Testis (tissue), 3 donors: ENCODE data around the gene BRD2. TPM values are rescaled to one million over a fixed set of nuclear protein-coding genes. Genes with fewer than 3 reads are reported as not detected.
"Not testable (repeated sequence)": the region's sequence is repeated elsewhere in the genome, so short reads cannot be mapped to it uniquely, and the experiment has no call there.

Experiments used
- DNase-seq: peaks from one replicate; pipeline ENCODE4 v3.0.0-alpha.2; 2019
- H3K27ac ChIP-seq, 2 donors: fragments of 200-600 bp; sonication (generic); one replicate each; pipeline ENCODE4 v1.5.1; 2019
- H3K27me3 ChIP-seq: fragments of 200-600 bp; sonication (generic); one replicate; pipeline ENCODE4 v1.5.1; 2019
- H3K36me3 ChIP-seq: fragments of 200-600 bp; sonication (generic); one replicate; pipeline ENCODE4 v1.5.1; 2017; ENCODE audit warnings: low read depth; ENCODE audit errors: missing control alignments
- H3K4me1 ChIP-seq: fragments of 200-600 bp; sonication (generic); one replicate; pipeline ENCODE4 v1.5.1; 2019
- H3K4me3 ChIP-seq, 2 donors: fragments of 200-600 bp; sonication (generic); one replicate each; pipeline ENCODE4 v1.5.1; 2017 to 2019
- H3K9me3 ChIP-seq: fragments of 200-600 bp; sonication (generic); one replicate; pipeline ENCODE4 v1.5.1; 2017
- CTCF ChIP-seq, 3 experiments: fragments of 450-650 bp in 2 of 3; fragments of 200-600 bp in 1 of 3; sonication (generic) in 1 of 3; IDR thresholded peaks; one replicate each; pipeline ENCODE4 v1.5.1; 2016 to 2019; ENCODE audit warnings: antibody characterized with exemption in 3 of 3, mild to moderate bottlenecking in 2 of 3, moderate library complexity in 1 of 3
- POLR2A ChIP-seq: fragments of 450-650 bp; IDR thresholded peaks from one replicate; pipeline ENCODE4 v1.6.1; 2017; ENCODE audit warnings: antibody characterized with exemption, mild to moderate bottlenecking, moderate library complexity
- WGBS, 2 donors: methylation state at CpG; one replicate each; pipeline ENCODE4 v1.1.5; 2018; 5-methylcytosine and 5-hydroxymethylcytosine counted together
- intact Hi-C: fragments of 100-400 bp; cut with DNase I; formaldehyde crosslinking; loops from one replicate; pipeline ENCODE4 v1.15.1; 2023; ENCODE audit warnings: low total_unique reads
- polyA plus RNA-seq: library from polyadenylated mRNA; stranded (reverse); fragments of 350-450 nt; fragmentation: Illumina TruSeq; extraction: RNeasy Lipid Tissue Mini Kit (QIAGEN cat#74804); gene quantifications from one replicate; pipeline ENCODE4 v1.2.3, GENCODE V29; 2014; ENCODE audit warnings: low read depth, low replicate concordance; ENCODE audit not compliant: insufficient read depth
- total RNA-seq, 2 donors: library from RNA; depleted of rRNA; stranded (reverse); fragments of >200 nt; gene quantifications; one replicate each; pipeline ENCODE4 v1.2.3, GENCODE V29; 2016

BRD2 gene
- total and polyA plus RNA-seq, 3 donors from 2014 or later: 299 to 334 (median 312) TPM

- Histone ChIP-seq H3K36me3 (no peaks in the 10 kb centered on the region), H3K27me3 (no peaks in the 10 kb centered on the region), H3K4me3 (no peak overlapping the region), H3K9me3 (no peaks in the 10 kb centered on the region), H3K27ac (no peak overlapping the region), H3K4me1 (peaks cover 3% of the 10 kb centered on the region)
- 78 to 85% methylated on average over 8 of the region's 8 CpGs for WGBS, 2 donors
- DNase-seq: no peak
- TF ChIP-seq CTCF (IDR thresholded peaks at IDR 0.05) (no peak), POLR2A (no peak)
- intact Hi-C loops: loop anchor here (10.0 kb wide), 1 partner anchor 48 kb away; no protein-coding TSS in a partner anchor
Observed at GRCh38 chr6:32937230-32937633, 31.2 kb upstream of the BRD2 start.

- no peaks in the 10 kb centered on the region for H3K36me3 ChIP-seq
- no peak overlapping the region for H3K4me3 ChIP-seq
- TF ChIP-seq CTCF (IDR thresholded peaks at IDR 0.05): no peak
- TF ChIP-seq POLR2A: no peak
- WGBS, 2 donors: 85 to 92% methylated on average over 7 of the region's 7 CpGs
- H3K27ac ChIP-seq: no peak overlapping the region
- no peaks in the 10 kb centered on the region for H3K9me3 ChIP-seq
- no peak for DNase-seq
- no peaks in the 10 kb centered on the region for H3K27me3 ChIP-seq
- intact Hi-C loops: loop anchor here (10.0 kb wide), 1 partner anchor 46 kb away; no protein-coding TSS in a partner anchor
- peaks cover 3% of the 10 kb centered on the region for H3K4me1 ChIP-seq
Observed at GRCh38 chr6:32938494-32938893, 29.9 kb upstream of the BRD2 start.

GRCh38 chr6:32940656-32941213, 27.7 kb upstream of the BRD2 start, which contains the start of gene HLA-DMB:
HLA-DMB (minus strand) TSS chr6:32941028; CDS start chr6:32940807, 221 bp downstream.
- H3K9me3 ChIP-seq: no peaks in the 10 kb centered on the region
- WGBS, 2 donors: 26 to 50% methylated on average over 5 to 8 of the region's 9 CpGs
- H3K27me3 ChIP-seq: no peaks in the 10 kb centered on the region
- no peaks in the 10 kb centered on the region for H3K36me3 ChIP-seq
- TF ChIP-seq CTCF (IDR thresholded peaks at IDR 0.05) (no peak), POLR2A (no peak)
- DNase-seq: peak; percentile 65
- H3K4me1 ChIP-seq: peaks cover 3% of the 10 kb centered on the region
- intact Hi-C loops: no loop called here
- H3K4me3 ChIP-seq: peak within 1 kb of the TSS; percentile 15 to 23
- H3K27ac ChIP-seq: peak within 1 kb of the TSS; percentile 9 to 70

GRCh38 chr6:32941214-32941768, 27.1 kb upstream of the BRD2 start:
- H3K4me1 ChIP-seq: peaks cover 3% of the 10 kb centered on the region
- no peaks in the 10 kb centered on the region for H3K27me3 ChIP-seq
- whole genome bisulfite sequencing, 2 donors: 64 to 71% methylated on average over 7 of the region's 7 CpGs
- H3K27ac ChIP-seq: peak overlapping the region in 1 of 2 donors; percentile 70
- no peak overlapping the region for H3K4me3 ChIP-seq
- no peak for TF ChIP-seq POLR2A
- TF ChIP-seq CTCF (IDR thresholded peaks at IDR 0.05): no peak
- DNase-seq: no peak
- no peaks in the 10 kb centered on the region for H3K36me3 ChIP-seq
- no peaks in the 10 kb centered on the region for H3K9me3 ChIP-seq
- intact Hi-C loops: no loop called here

GRCh38 chr6:32942555-32943123, 25.8 kb upstream of the BRD2 start:
- H3K27me3 ChIP-seq, H3K4me3 ChIP-seq, H3K4me1 ChIP-seq, DNase-seq, intact Hi-C loops, H3K36me3 ChIP-seq, H3K9me3 ChIP-seq, H3K27ac ChIP-seq: not testable (repeated sequence)
- 89 to 91% methylated on average over 9 of the region's 9 CpGs for WGBS, 2 donors
